ENCODE measurements around the gene FAXC.

FAXC gene

DNA sequence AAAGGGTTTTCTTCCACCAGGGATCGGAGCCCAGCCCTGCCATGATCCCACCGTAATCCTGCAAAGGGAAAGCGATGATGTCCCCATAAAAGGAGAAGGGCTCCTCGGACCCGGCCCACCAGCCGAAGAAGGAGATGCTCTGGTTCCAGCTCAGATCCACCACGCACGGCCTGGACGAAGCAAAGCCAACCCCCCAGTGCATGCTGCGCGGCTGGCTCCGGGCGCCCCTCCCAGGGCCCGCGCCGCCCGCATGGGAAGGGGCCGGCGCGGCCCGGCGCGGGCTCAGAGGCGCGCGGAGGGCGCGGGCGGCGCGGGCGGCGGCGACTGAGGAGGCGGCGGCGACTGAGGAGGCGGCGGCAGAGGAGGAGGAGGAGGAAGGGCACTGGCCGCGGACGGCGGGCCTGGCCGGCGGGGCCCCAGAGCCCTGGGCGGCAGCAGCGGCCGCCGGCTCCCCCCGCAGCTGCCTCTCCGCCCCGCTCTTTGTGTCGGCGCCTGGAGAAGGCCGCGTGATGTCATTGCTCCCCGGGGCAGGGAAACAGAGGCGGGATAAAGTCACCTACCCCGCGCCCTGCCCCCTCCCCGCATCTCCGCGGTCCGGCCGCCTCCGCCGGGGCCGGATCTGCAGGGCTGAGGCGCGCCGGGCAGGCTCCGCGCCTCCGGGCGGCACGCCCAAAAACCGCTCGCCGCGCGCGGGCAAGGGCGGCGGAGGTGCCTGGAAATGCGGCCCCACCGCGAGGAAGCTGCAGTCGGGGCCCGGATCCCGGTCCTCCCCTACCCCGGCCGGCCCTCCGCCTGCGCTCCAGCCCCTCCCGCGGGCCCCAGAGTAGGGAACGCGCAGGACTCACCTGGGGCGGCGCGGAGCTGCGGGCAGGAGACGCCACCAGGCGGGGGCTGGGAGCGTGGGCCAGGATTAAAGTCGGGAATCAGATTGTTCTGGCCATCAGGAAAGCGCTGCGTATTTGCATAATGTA is at the start of gene FAXC:
FAXC (minus strand) TSS at position 504 of the 971 bp plus-strand sequence; CDS start at position 202, 302 bp downstream.
- DNase-seq (ENCODE audit: low read depth), result peak; percentile 49

DNA sequence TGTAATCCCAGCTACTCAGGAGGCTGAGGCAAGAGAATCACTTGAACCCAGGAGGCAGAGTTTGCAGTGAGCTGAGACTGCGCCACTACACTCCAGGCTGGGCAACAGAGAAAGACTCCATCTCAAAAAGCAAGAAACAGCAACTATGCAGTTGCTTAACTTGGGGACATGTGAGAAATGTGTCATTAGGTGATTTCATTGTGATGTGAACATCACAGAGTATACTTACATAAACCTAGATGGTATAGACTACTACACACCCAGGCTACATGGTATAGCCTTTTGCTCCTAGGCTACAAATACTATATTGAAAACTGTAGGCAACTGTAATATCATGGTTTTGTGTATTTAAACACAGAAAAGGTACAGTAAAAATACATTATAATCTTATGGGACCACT is 47.8 kb upstream of the FAXC start:
- DNase-seq (ENCODE audit: low read depth), result no peak

DNA sequence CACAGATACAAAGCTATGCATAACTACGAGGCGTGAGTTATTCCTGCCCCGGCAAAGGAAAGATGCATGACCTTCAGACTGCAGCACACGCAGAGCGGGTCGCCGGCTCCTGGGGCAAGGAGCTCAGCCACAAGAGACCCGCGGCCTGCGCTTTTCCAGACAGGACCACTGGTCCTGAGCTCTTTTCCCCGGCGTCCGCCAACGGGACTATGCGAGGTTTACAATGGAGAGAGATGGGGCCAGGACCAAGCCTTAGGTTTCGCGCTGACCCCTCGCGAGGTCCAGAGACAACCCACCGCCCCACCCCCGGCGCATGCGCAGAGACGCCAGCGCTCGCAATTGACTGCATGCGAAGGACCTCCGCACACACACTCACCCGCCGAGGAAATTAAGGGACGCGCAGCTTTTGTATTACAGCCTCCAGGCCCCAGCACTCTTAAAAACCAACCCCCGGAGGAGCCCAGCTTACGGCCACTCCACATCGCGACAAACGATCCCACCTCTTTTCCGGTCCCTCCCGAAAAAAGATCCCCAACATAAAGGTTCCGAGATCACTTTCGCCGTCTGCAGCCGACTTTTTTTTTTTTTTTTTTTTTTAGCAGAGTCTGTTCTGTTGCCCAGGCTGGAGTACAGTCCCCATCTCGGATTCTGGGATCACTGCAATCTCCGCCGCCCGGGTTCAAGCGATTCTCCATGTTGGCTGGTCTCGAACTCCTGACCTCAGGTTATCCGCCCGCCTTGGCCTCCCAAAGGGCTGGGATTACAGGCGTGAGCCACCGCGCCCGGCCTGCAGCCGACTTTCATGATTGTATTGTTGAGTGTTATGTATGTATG is 44.4 kb upstream of the FAXC start, which contains the start of gene COQ3:
COQ3 (minus strand) TSS at position 498 of the 834 bp plus-strand sequence; CDS start at position 482, 16 bp downstream.
- DNase-seq (ENCODE audit: low read depth), result peak; percentile 82

DNA sequence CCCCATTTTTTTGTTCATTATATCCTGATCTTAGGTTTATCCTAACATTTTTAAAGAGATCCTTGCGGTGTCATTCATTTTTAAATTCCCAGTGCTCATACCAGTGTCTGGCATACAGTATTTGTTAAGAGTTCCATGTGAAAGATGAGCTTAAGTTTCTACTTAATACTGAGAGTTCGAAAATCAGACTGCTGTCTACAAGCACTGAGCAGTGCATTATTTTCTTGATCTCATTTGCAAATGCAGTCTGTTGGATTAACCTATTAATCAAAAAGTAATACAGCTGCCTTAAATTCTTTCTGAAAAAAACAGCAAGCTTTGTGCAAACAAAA is 43.9 kb upstream of the FAXC start:
- DNase-seq (ENCODE audit: low read depth), result no peak

DNA sequence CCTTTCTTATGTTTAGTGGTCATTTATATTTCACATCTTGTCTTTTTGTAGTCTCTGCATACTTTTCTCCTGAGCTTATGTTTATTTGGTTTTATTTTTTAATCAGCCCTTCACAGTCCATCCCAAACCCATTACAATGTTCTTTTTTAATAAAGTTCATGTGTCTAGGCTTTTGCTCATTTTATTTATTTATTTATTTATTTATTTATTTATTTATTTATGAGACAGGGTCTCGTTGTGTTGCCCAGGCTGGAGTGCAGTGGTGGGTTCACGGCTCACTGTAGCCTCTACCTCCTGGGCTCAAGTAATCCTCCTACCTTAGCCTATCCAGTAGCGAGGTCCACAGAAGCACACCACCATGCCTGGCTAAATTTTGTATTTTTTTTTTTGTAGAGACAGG is 41.4 kb upstream of the FAXC start:
- DNase-seq (ENCODE audit: low read depth), result no peak

DNA sequence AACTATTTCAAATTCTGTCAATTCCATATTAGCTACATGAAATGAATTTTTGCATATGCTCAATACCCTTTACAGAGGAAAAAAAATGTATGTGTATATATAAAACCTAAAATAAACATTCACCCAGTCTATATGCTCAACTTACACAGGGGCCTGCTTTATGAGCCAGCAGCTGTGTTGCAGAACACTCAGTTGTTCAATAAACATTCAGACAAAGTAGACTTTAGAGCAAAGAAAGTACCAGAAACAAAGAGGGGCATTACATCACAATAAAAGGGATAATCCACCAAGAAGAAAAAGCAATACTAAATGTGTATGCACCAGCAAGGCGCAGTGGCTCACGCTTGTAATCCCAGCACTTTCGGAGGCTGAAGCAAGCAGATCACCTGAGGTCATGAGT is 35.0 kb upstream of the FAXC start:
- no peak for DNase-seq (ENCODE audit: low read depth)

DNA sequence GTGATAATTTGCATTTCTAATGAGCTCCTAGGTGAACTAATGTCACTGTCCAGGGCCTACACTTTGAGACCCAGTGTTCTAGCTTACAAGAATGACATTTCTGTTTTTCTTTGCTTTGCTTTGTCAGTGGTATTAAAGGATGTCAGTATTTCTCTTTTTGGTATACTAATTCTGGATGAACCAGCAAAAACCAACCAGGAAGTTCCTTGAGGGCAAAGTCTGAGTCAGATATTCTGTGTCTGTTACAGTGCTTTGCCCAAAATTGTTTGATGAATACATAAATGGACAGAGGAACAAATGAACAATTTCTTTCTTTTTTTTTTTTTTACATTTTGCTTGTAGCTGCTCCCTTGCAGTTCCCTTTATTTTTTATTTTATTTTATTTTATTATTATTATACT is 29.2 kb upstream of the FAXC start:
- DNase-seq (ENCODE audit: low read depth), result no peak

DNA sequence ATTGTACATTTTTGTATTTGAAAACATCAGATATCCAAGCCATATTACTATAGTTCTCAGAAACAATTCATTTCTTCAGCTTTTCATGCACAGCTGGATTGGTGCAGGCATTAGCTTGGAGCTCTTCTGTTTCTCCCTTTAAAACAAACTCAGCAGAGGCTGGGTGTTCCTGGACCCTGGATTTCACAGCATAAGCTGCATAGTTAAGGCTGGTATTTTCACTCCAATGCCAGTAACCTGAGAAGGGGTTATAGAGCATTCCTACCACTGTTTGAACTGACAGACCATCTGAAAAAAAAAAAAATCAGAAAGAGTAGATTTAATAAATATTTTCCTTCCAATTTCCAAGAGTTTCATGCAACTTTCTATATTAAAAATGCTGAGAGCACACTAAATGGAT is 20.1 kb upstream of the FAXC start:
- DNase-seq (ENCODE audit: low read depth), result no peak

DNA sequence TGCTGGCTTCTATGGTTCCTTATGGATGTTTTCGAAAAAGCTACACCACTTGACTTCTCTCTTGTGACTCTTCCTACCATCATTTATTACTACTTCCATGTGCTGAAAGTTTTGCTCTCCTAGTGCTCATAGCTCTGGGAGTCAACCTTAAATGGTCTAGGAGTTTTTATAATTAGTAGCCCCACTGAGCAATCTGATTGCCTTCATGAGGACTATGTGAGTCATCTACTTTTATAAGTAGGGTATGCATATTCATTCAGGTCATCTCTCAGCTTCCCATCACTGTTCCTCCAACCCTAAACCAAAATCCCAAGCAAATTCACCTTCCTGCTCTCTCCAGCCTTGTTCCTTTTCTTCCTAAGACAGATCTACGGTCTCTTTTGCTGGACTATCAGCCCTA is 17.4 kb upstream of the FAXC start:
- peak; percentile 9 for DNase-seq (ENCODE audit: low read depth)

DNA sequence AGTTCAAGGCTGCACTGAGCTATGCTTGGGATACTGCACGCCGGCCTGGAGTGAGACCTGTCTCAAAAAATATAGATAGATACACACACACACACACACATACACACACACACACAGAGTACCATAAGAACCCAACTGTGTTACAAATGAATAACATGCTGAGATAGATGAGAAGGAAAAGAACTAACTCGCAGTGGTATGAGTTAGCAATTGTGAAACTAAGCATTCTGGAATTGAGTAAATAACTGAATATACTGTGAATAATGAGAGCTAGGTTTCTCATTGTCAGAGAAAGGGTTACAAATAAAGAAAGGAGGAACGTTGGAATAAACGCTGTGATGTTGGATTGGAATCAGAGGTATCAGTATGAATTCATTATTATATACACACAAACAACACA is 14.6 kb upstream of the FAXC start:
- DNase-seq (ENCODE audit: low read depth), result no peak

DNA sequence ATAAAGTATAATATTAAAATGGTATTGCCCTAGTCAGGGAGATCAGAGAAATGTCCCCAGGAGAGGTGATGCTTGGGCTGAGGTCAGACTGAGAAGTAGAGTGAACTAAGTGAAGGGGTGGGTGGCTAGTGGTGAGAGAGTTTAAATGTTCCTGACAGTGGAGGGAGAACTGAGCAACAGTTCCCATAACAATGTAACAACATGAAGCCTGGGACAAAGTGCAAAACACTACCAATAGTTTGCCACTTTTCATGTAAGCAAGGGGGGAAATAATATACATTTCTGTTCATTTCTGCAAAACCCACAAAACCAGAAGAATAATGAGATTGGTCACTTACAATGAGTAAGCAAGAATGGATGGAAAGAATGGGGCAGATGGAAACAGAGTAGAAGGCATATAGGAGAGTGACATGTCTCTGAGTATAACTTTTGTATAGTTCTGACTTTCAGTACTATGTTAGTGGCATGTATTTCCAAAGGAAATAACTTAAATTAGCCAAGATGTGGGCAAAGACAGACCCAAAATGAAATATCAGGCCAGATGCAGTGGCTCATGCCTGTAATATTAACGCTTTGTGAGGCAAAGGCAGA is 13.3 kb upstream of the FAXC start:
- DNase-seq (ENCODE audit: low read depth), result no peak

DNA sequence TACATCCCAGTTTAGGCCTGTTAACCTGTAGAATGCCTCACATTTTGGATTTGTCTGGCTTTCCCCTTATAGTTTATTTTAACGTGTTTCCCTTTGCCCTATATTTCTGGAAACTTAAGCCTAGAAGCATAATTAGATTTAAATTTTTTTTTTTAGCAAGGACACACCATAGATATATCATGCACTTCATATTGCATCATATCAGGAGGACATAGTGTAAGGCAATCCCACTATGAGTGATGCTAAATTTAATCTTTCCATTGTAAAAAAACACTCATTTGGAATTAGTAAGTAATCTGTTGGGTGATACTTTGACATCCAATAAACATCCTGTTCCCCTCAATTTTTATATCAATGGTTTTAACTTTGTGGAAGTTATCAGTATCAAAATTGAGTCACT is 10.3 kb upstream of the FAXC start:
- DNase-seq (ENCODE audit: low read depth), result no peak

DNA sequence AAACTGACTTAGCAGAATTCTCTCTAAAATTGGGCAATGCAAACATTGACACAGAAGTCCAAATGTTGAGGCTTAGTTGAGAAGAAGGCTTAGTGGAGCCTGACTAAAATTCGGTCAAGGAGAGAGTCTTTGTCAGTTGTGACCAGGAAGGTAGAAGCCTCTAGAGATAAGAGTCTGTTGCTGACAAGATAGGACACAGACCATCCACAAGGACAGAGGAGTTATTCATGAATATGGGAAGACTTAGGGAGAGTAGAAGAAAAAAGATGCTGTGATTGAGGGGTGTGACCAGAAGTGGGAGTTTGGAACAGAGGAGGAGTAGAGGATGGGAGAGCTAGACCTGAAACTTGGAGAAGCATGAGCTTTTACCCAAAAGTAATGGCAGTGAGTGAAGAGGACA is 7.2 kb upstream of the FAXC start:
- no peak for DNase-seq (ENCODE audit: low read depth)

DNA sequence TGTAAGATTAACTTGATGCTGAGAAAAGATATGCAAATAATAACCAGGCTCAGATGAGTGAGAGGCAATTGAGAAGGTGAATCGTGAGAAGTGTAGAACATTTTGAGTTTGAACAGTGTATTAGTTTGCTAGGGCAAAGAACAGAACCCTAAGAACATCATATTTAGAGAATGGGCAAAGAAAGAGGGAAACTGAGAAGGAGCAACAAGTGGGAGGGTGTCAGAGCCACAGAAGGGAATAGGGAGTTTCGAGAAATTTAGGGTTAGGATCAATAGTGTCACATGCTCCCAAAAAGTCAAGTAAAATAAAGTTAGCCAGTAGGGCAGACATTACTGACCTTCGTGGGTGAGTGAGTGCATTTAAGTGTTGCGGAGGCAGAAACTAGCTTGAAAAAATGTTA is 5.5 kb upstream of the FAXC start:
- DNase-seq (ENCODE audit: low read depth), result no peak

DNA sequence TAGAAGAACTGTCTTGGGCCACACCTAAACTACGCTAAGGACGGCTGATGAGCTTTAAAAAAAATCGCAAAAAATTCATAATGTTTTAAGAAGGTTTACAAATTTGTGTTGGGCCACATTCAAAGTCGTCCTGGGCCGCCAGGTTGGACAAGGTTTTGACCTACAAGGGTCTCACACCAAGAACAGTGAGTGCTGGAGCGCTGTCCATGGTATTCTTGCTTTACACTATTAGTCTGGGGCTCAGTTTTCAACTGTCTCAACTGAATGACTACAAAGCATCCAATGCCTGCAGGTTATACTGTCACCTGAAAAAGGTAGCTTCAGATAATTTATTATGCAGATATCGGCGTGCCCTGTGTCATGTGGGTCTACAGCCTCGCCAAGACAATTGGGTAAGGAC is 3.7 kb upstream of the FAXC start:
- DNase-seq (ENCODE audit: low read depth), result peak; percentile 26

DNA sequence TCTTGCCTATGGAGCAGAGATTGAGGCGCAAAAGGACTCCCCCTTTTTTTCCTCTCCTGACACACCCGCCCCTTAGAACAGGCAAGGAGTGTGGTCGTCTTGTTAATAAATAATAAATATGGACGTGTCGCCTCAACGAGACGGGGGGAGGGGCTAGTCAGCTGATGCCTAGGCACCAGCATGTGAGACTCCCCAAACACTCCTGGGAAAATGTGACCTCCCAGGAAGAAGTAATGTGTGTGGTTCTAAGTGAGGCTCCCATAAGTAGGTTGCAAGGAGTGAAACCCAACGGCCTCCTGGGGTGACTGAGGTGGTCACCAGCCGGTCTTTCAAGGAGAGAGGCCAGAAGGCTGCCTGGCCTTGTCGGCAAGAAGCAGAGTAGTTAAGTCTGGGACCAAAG is 1.1 kb upstream of the FAXC start:
- DNase-seq (ENCODE audit: low read depth), result no peak

DNA sequence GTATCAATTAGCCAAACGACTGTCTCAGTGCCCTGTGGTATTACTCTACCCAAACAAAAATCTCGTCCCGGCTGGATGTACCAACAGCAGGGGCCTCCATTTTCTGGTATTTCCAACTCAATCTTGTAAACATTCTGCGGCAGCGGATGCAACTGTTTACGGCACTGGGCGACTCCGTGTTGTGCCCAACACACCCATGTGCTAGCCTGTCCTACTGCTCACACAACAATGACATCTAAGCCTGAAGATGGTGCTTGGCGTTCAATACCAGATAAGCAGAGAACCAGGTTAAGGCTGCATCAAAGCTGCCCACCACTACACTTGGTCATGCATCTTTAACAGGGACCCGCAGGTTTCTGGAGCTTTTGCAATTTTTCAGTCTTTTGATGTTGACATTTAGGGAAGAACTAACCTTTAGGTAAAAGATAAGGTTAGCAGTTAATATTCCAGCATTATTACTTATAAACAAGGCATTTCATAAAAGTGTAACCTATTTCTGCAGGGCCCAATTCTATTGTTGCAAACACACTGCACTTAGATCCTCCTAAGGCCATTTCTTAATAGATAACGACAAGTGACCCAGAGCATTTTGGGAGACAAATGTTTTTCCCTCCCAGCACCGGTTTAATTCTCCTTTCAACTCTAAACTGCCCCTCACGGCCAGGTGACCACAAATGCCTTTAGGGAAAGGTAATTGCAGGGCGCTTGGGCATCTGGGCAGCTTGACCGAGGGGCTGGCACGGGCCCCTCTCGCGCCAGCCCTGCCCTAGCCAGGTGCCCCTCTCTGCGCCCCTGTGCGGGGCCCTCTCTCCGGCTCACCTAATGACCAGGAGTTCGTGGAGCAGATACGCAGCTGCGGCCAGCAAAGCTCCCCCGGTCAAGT is 945 bp downstream of the FAXC start:
- DNase-seq (ENCODE audit: low read depth), result no peak

DNA sequence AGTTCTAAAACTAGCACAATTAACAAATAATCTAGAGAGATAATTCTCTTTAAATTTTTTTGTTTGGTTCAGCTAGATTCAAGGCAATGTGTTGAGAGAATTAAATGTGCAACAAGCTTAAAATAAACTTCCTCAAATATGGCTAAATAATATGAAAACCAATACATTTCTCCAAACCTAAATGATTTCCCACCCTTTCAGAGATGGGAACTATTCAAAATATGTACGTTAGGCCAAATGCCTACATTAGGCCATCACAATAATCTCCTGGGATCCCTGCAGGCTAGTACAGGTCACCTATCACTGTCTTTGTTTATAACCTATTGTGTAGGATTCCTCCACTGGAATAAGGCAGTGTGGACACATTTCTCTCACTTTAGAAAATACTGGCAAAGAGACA is 1.7 kb downstream of the FAXC start:
- DNase-seq (ENCODE audit: low read depth), result no peak

DNA sequence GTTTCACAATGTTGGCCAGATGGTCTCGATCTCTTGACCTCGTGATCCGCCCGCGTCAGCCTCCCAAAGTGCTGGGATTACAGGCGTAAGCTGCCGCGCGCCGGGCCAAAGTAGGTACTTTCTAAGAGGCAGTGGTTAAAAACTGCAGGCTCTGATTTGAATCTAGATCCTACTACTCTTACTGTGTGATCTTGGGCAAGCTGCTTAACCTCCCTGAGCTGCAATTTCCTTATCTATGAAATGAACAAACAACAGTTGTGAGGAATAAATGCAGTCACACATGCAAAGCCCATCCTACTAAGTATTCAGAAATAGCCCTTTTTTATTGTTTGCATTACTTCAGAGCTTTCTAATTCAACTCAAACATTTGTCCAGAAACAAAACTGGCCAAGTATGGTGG is 2.9 kb downstream of the FAXC start:
- no peak for DNase-seq (ENCODE audit: low read depth)

DNA sequence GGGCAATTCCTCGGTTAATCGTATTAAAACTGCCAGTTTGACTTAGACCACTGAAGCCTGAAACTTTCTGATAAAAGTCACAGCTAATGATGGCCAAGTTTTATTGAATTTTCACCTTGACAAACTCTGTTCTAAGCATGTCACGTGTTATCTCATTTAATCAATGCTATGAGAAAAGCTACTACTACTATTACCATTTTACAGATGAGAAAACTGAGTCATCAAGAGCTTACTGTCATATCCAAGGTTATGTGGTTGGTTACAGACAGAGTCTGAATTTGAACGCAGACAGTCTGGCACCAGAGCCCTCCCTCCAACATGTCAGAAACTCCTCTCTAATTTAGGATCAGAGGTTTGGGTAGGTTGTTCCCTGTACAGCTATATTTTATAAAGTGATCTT is 4.3 kb downstream of the FAXC start:
- DNase-seq (ENCODE audit: low read depth), result no peak

DNA sequence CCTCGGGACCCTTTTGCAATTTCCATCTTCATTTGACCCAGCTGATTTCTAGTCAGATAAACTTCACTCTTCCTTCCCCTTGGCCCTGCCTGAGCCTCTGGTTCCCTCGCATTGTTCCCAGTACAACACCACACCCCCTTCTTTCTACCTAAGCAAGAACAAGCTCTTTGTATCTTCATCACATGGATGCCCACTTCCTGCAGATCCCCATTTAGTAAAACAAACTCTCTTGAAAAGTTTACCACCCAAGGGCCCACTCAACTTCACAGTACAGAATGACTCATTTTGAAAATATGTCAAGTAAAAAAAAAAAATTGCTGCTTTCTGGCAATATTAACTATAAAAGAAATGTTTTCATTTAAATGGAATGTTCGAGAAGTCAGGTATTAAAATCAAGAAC is 5.2 kb downstream of the FAXC start:
- DNase-seq (ENCODE audit: low read depth), result peak; percentile 73
